Endothelial cell of umbilical vein (primary cell): ENCODE data around the gene PLSCR1.

Source experiments
- CTCF ChIP-seq, 2 donors: IDR thresholded peaks; 1 replicate in 1 of 2; 2 replicates in 1 of 2; pipeline ENCODE4 v1.5.1; 2011; ENCODE audit warnings: low read length in 2 of 2, mild to moderate bottlenecking in 2 of 2, moderate library complexity in 2 of 2, control low read depth in 1 of 2, inconsistent platforms in 1 of 2, low read depth in 1 of 2; ENCODE audit not compliant: insufficient read depth in 1 of 2; ENCODE audit errors: extremely low read depth in 1 of 2
- EZH2 ChIP-seq: IDR thresholded peaks from 2 replicates; pipeline ENCODE4 v1.6.1; 2012; ENCODE audit warnings: borderline replicate concordance, low read depth, mild to moderate bottlenecking, moderate library complexity, low read length, inconsistent platforms; ENCODE audit not compliant: severe bottlenecking
- POLR2A ChIP-seq: IDR thresholded peaks from 2 replicates; pipeline ENCODE4 v1.6.1; 2012; ENCODE audit warnings: low read depth, mild to moderate bottlenecking, control low read depth, low read length
- POLR2AphosphoS5 ChIP-seq: IDR thresholded peaks from 2 replicates; pipeline ENCODE4 v1.6.1; 2012; ENCODE audit warnings: low read depth, mild to moderate bottlenecking, control low read depth, low read length, moderate library complexity; ENCODE audit not compliant: insufficient read depth

- TF ChIP-seq CTCF (IDR thresholded peaks at IDR 0.05; ENCODE audit: extremely low read depth in 1 of 2, insufficient read depth in 1 of 2, low read depth in 1 of 2, low read length in 2 of 2) (no peak), POLR2A (no peak), EZH2 (no peak), POLR2AphosphoS5 (no peak)
Measured at GRCh38 chr3:146513386-146514051, 30.9 kb downstream of the PLSCR1 start.
